ENCODE results near the gene TRIM16.
"Not testable (repeated sequence)": the region's sequence is repeated elsewhere in the genome, so short reads cannot be mapped to it uniquely, and the experiment has no call there.

- not testable (repeated sequence) for TF ChIP-seq POLR2A, CTCF (IDR thresholded peaks at IDR 0.05)
These were observed 96.1 kb downstream of the TRIM16 start for GRCh38 chr17:15588017-15588416.

Measured in Peyer's patch (tissue), 4 donors.